ENCODE data around the gene LRRC26. TPM values are rescaled to one million over a fixed set of nuclear protein-coding genes. Genes with fewer than 3 reads are reported as not detected.

Gene LRRC26
- total and polyA plus RNA-seq, 2 of the 13 experiments (the other 11 are each of a cell fraction or from before 2014, with no cell fraction given), result not detected

DNA sequence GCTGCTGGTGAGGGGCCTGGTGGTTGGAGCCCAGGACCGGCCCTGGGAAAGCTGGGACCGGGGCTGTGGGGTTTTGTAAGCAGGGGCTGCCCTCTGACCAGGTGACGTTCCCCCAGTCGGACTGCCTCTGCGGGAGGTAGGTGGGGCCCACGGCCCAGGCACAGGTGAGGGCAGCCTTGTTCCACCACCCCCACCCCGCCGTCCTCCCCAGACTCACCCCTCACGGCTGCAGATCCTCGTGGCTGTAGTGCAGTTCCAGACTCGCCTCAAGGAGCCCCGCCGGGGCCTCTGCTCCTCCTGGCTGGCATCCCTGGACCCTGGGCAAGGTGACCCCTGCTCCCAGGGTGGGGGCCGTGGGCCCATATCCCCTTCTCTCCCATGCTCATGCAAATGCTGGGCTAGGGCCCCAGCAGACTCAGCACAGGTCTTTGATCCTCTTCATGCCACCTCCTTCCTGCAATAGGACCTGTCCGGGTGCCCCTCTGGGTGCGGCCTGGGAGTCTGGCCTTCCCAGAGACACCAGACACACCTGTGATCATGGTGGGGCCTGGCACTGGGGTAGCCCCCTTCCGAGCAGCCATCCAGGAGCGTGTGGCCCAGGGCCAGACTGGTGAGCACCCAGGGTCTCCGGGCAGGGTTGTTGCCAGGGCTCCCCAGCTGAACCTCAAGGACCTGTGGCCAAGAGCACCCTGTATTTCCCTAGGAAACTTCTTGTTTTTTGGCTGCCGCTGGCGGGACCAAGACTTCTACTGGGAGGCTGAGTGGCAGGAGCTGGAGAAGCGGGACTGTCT lies 45.5 kb upstream of the LRRC26 start (continued):
- TF ChIP-seq FOXM1 (CRISPR knock-in tag; IDR thresholded peaks at IDR 0.05) (no peak), ZNF776 (CRISPR knock-in tag; IDR thresholded peaks at IDR 0.05) (no peak)

DNA sequence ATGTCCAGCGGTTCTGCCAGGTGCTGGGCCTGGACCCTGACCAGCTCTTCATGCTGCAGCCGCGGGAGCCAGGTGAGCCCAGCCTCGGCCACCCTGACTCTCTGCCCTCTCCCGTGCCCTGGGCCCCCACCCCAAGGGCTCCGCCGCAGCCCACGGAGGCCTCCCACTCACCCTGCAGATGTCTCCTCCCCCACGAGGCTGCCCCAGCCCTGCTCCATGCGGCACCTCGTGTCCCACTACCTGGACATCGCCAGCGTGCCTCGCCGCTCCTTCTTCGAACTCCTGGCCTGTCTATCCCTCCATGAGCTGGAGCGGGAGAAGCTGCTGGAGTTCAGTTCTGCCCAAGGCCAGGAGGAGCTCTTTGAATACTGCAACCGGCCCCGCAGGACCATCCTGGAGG lies 44.8 kb upstream of the LRRC26 start:
- Histone ChIP-seq H3K79me2 (ENCODE audit: insufficient read depth, low read length) (peaks cover 3% of the 10 kb centered on the region), H3K4me3 (replicated peaks in 1 of 3; ENCODE audit: insufficient read depth in 1 of 3, low read depth in 2 of 3, low read length in 3 of 3) (no peak overlapping the region), H3K9ac (ENCODE audit: insufficient read depth, low read depth, low read length) (no peak overlapping the region), H3K9me3 (ENCODE audit: low read length) (no peaks in the 10 kb centered on the region), H2AFZ (ENCODE audit: low read length) (no peak overlapping the region), H4K20me1 (ENCODE audit: insufficient read depth, low read length) (peaks cover 4% of the 10 kb centered on the region; the same call in 1 of the 2 replicates), H3K36me3 (replicated peaks in 1 of 2; ENCODE audit: control insufficient read depth in 1 of 2, insufficient read depth in 2 of 2, low read length in 2 of 2) (no peaks in the 10 kb centered on the region; a peak in 1 of 5 replicates), H3K27me3 (ENCODE audit: control insufficient read depth in 1 of 2, insufficient read depth in 2 of 2, low read length in 2 of 2) (no peaks in the 10 kb centered on the region), H3K4me1 (ENCODE audit: insufficient read depth, low read length) (peaks cover 28% of the 10 kb centered on the region), H3K4me2 (ENCODE audit: low read depth, low read length) (no peak overlapping the region), H3K27ac (ENCODE audit: extremely low read length, insufficient read depth, low read length) (no peak overlapping the region)
- DNase-seq (ENCODE audit: low spot score) (no peak), ATAC-seq (no peak), FAIRE-seq (no peak)
- intact Hi-C loops (cut with micrococcal nuclease; ENCODE audit: unreplicated experiment), result no loop called here
- ChIA-PET POLR2A (interaction anchor here (1.3 kb wide), 1 partner anchor 15 kb away, joined by 3 read pairs; no protein-coding TSS in a partner anchor), CTCF (ENCODE audit: low intra/inter-chr PET ratio, low total read pairs) (no interaction called here)
- no TSS peak for BruUV-seq (replicated peaks)
- TF ChIP-seq CBFB (CRISPR knock-in tag; IDR thresholded peaks at IDR 0.05) (no peak), AGO2 (optimal IDR thresholded peaks at IDR 0.05; ENCODE audit: low read depth, low read length) (peak; percentile 1), ZEB1 (IDR thresholded peaks at IDR 0.05; ENCODE audit: insufficient replicate concordance, low read depth) (no peak)
- in situ Hi-C loops (cut with HindIII; ENCODE audit: extremely low pct_ligation_motif_present, low pct_unique_long_range_greater_than_20kb), result no loop called here
- WGBS (ENCODE audit: low lambda C conversion rate), result 96% methylated on average over 14 of the region's 19 CpGs

All from HepG2 (cell line).